Measurements from ENCODE around the gene ZNF511. TPM values are rescaled to one million over a fixed set of nuclear protein-coding genes. Genes with fewer than 3 reads are reported as not detected.

The ZNF511 gene
- total RNA-seq, 2 donors from 2014 or later: 52.8 to 74.2 TPM

DNA sequence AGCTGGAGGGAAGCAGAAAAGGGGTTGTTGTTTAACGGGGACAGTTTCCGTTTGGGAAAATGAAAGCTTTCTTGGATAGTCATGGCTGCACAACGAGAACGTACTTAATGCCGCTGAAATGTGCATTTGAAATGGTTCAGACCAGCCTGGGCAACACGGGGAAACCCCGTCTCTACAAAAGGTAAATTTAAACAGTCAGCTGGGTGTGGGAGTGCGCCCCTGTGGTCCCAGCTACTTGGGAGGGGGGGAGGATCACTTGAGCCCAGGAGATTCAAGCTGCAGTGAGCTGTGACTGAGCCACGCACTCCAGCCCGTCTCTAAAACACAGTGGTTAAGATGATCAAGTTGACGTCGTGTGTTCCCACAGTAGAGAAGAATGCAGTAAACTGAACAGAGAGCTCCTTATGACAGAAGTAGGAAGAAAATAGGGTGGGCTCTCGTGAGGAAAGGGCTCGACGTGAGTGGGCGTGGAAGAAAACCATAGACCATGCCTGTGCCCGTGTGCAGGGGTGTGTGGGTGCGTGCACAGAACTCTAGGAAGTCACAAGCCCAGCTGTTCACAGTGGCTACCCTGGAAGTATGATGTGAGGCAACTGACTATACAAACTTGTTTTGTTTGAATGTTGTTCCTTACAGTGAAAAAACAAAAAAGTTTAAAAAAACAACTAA is 53.2 kb downstream of the ZNF511 start:
- H3K36me3 Mint-ChIP-seq (ENCODE audit: low read depth): peaks cover 44% of the 10 kb centered on the region
- ATAC-seq (replicated peaks): no peak
- H3K27ac Mint-ChIP-seq: peak overlapping the region; percentile 56
- no peaks in the 10 kb centered on the region for H3K9me3 Mint-ChIP-seq
- H3K4me3 Mint-ChIP-seq: peak overlapping the region; percentile 12
- no peaks in the 10 kb centered on the region for H3K27me3 Mint-ChIP-seq
- H3K4me1 Mint-ChIP-seq: peaks cover 6% of the 10 kb centered on the region

Other genes starting within 250 kb of the ZNF511 start
- not detected for gene ADGRA1, start 221.0 kb upstream of the ZNF511 start, total RNA-seq
- gene KNDC1, start 148.7 kb upstream of the ZNF511 start, total RNA-seq: under 1 TPM; 0.19 to 0.26 TPM
- gene UTF1, start 78.7 kb upstream of the ZNF511 start, total RNA-seq: not detected
- under 1 TPM in 1 of 2 donors, not detected in 1; 0.21 TPM for gene VENTX, start 71.1 kb upstream of the ZNF511 start, total RNA-seq
- gene ADAM8, start 32.0 kb upstream of the ZNF511 start, total RNA-seq: 100 to 1,000 TPM in 1 of 2 donors, 10 to 100 TPM in 1; 83.7 to 336 TPM
- 10 to 100 TPM; 47.8 to 55.8 TPM for gene TUBGCP2, start within 50 bp of the ZNF511 start, total RNA-seq
- not detected for gene CALY, start 28.0 kb downstream of the ZNF511 start, total RNA-seq
- gene PRAP1, start 38.5 kb downstream of the ZNF511 start, total RNA-seq: not detected
- gene FUOM, start 49.1 kb downstream of the ZNF511 start, total RNA-seq: 10 to 100 TPM; 13.8 to 21.9 TPM
- 10 to 100 TPM; 61.3 to 73.8 TPM for gene ECHS1, start 64.4 kb downstream of the ZNF511 start, total RNA-seq
- gene PAOX, start 70.3 kb downstream of the ZNF511 start, total RNA-seq: 1 to 10 TPM; 3.0 to 9.2 TPM
- 10 to 100 TPM; 38.9 to 58.8 TPM for gene MTG1, start 85.2 kb downstream of the ZNF511 start, total RNA-seq
- not detected for gene SPRN, start 115.7 kb downstream of the ZNF511 start, total RNA-seq
- 10 to 100 TPM in 1 of 2 donors, 1 to 10 TPM in 1; 7.2 to 17.3 TPM for gene SCART1, start 145.0 kb downstream of the ZNF511 start, total RNA-seq
- 1 to 10 TPM; 1.4 to 5.4 TPM for gene CYP2E1, start 218.4 kb downstream of the ZNF511 start, total RNA-seq

Data from activated T-helper 17 cell treated with anti-CD3 and anti-CD28 coated beads, Interleukin-2, amount 50 U/mL, for 72 hours (primary cell).